K562 (cell line): Measurements from ENCODE around the gene MYOCD. TPM values are rescaled to one million over a fixed set of nuclear protein-coding genes. Genes with fewer than 3 reads are reported as not detected.

ENCODE experiments used
- ATAC-seq: fragments of 200-7000 bp; cut with Tn5 transposase; 3 replicates; pipeline ENCODE4 v1.9.1; 2020; ENCODE audit warnings: moderate library complexity
- BruUV-seq: library from RNA; stranded (reverse); fragments of 400-500 nt; replicated peaks from 2 replicates; lab custom pipeline; 2021; lab: Mats Ljungman, UMichigan
- CTCF ChIA-PET: fragments of 300-600 bp; formaldehyde crosslinking; extraction: SDS; loops from one replicate; lab custom pipeline; 2021; ENCODE audit warnings: low intra/inter-chr PET ratio; lab: Yijun Ruan, JAX
- POLR2A ChIA-PET: fragments of 300-600, 350-650 bp; sonication (Branson Sonifier 250); formaldehyde crosslinking; extraction: SDS; loops from one replicate; lab custom pipeline; 2021; ENCODE audit warnings: antibody characterized with exemption, inconsistent platforms; lab: Yijun Ruan, JAX
- DNase-seq, 4 experiments: peaks; one replicate each; pipeline versions ENCODE4 v3.0.0 to v3.0.0-alpha.2; 2011 to 2018; ENCODE audit warnings: low spot score in 3 of 4, mixed read lengths in 3 of 4; ENCODE audit errors: extremely low read depth in 1 of 4
- FAIRE-seq: peaks from 2 replicates; lab custom pipeline; 2011; peaks lifted over from hg19 to GRCh38; lab: Jason Lieb, UNC
- H2AFZ ChIP-seq: 2 replicates; pipeline ENCODE4 v1.6.0; 2011; ENCODE audit warnings: low read depth, low read length, control low read depth, inconsistent platforms
- H3K27ac ChIP-seq: fragments of 200-600 bp; 3 replicates; pipeline ENCODE4 v1.8.0; 2011; ENCODE audit warnings: low read depth, mild to moderate bottlenecking, control low read depth, inconsistent platforms, low read length, moderate library complexity, mixed read lengths; ENCODE audit errors: extremely low read depth
- H3K27me3 ChIP-seq, 2 experiments: fragments of 300-600 bp in 1 of 2; 2 replicates in 1 of 2; 3 replicates in 1 of 2; pipeline versions ENCODE4 v1.6.0 to v1.8.0; 2011; ENCODE audit warnings: inconsistent platforms in 2 of 2, low read length in 2 of 2, mild to moderate bottlenecking in 1 of 2, mixed read lengths in 1 of 2, moderate library complexity in 1 of 2; ENCODE audit not compliant: control insufficient read depth in 2 of 2, insufficient read depth in 2 of 2
- H3K36me3 ChIP-seq: fragments of 300-600 bp; 3 replicates; pipeline ENCODE4 v1.8.0; 2011; ENCODE audit warnings: mild to moderate bottlenecking, low read length, inconsistent platforms; ENCODE audit not compliant: control insufficient read depth, insufficient read depth
- H3K4me1 ChIP-seq, 2 experiments: fragments of 200-600 bp in 1 of 2; replicated peaks in 1 of 2; 2 replicates in 1 of 2; 3 replicates in 1 of 2; pipeline versions ENCODE4 v1.5.1 to v1.8.0; 2011; ENCODE audit warnings: inconsistent platforms in 2 of 2, low read length in 2 of 2, mild to moderate bottlenecking in 1 of 2, mixed read lengths in 1 of 2, moderate library complexity in 1 of 2; ENCODE audit not compliant: control insufficient read depth in 2 of 2, insufficient read depth in 2 of 2
- H3K4me2 ChIP-seq: 2 replicates; pipeline ENCODE4 v1.6.1; 2011; ENCODE audit warnings: low read length, control low read depth, inconsistent platforms, mixed read lengths; ENCODE audit not compliant: insufficient read depth
- H3K4me3 ChIP-seq: fragments of 200-600 bp; sonication (generic), shearing (Covaris generic); 2 replicates; pipeline ENCODE4 v1.5.1; 2016; ENCODE audit warnings: control low read depth, inconsistent platforms
- H3K79me2 ChIP-seq: fragments of 200-600 bp; 3 replicates; pipeline ENCODE4 v1.8.0; 2011; ENCODE audit warnings: low read length, inconsistent platforms; ENCODE audit not compliant: control insufficient read depth, insufficient read depth
- H3K9ac ChIP-seq, 2 experiments: 2 replicates each; pipeline versions ENCODE4 v1.6.0 to v1.6.1; 2011; ENCODE audit warnings: low read depth in 2 of 2, low read length in 2 of 2, control low read depth in 1 of 2, inconsistent platforms in 1 of 2, mild to moderate bottlenecking in 1 of 2, mixed read lengths in 1 of 2; ENCODE audit not compliant: insufficient read depth in 1 of 2
- H3K9me1 ChIP-seq: one replicate; pipeline ENCODE4 v1.6.0; 2011; ENCODE audit warnings: inconsistent platforms, mild to moderate bottlenecking, low read length, moderate library complexity; ENCODE audit not compliant: control insufficient read depth, insufficient read depth
- H3K9me3 ChIP-seq: replicated peaks from 2 replicates; pipeline ENCODE4 v1.5.1; 2011; ENCODE audit warnings: low read depth, low read length, inconsistent platforms; ENCODE audit not compliant: control insufficient read depth, insufficient read depth
- H4K20me1 ChIP-seq: replicated peaks from 2 replicates; pipeline ENCODE4 v1.6.1; 2011; ENCODE audit warnings: low read length, inconsistent platforms, mixed read lengths; ENCODE audit not compliant: control insufficient read depth, insufficient read depth
- ARID3A ChIP-seq: IDR thresholded peaks from 2 replicates; pipeline ENCODE4 v1.6.1; 2012; ENCODE audit warnings: low read depth, low read length, improper control_type of control experiment, borderline replicate concordance
- C11orf30 ChIP-seq: fragments of 450-650 bp; IDR thresholded peaks from 2 replicates; pipeline ENCODE4 v1.6.1; 2016; ENCODE audit warnings: low read depth, mild to moderate bottlenecking
- KLF6 ChIP-seq: fragments of 250-450 bp; sonication (Bioruptor Pico); IDR thresholded peaks from 2 replicates; pipeline ENCODE4 v1.4.0; 2020; ENCODE audit warnings: mild to moderate bottlenecking, moderate library complexity, borderline replicate concordance
- MAFF ChIP-seq: IDR thresholded peaks from 2 replicates; pipeline ENCODE4 v1.6.1; 2012; ENCODE audit warnings: low read length, improper control_type of control experiment
- MAFG ChIP-seq: fragments of 450-650 bp; conservative IDR thresholded peaks from 2 replicates; pipeline ENCODE4 v1.6.1; 2016; ENCODE audit warnings: missing genetic modification characterization, missing compliant biosample characterization
- MAFK ChIP-seq: IDR thresholded peaks from 2 replicates; pipeline ENCODE4 v1.6.1; 2011; ENCODE audit warnings: low read length, improper control_type of control experiment
- MEIS2 ChIP-seq: fragments of 450-650 bp; IDR thresholded peaks from 2 replicates; pipeline ENCODE4 v1.6.1; 2014; ENCODE audit warnings: mild to moderate bottlenecking; ENCODE audit not compliant: partially characterized antibody
- NFE2 ChIP-seq: IDR thresholded peaks from 2 replicates; pipeline ENCODE4 v1.6.1; 2014; ENCODE audit warnings: antibody characterized with exemption, low read depth
- NONO ChIP-seq, 2 experiments: fragments of 200-400 bp in 1 of 2; fragments of 450-650 bp in 1 of 2; formaldehyde crosslinking in 1 of 2; IDR thresholded peaks; 2 replicates each; pipeline ENCODE4 v1.6.1; 2017; ENCODE audit warnings: low read depth in 2 of 2, mild to moderate bottlenecking in 2 of 2, moderate library complexity in 2 of 2, low read length in 1 of 2
- RFX7 ChIP-seq: fragments of 250-450 bp; sonication (Bioruptor Pico); IDR thresholded peaks from 2 replicates; pipeline ENCODE4 v1.5.1; 2021; ENCODE audit warnings: mild to moderate bottlenecking
- TAF15 ChIP-seq: fragments of 200-400 bp; formaldehyde crosslinking; IDR thresholded peaks from 2 replicates; pipeline ENCODE4 v1.6.1; 2017; ENCODE audit warnings: mild to moderate bottlenecking, low read depth, low read length, moderate library complexity
- ZNF316 ChIP-seq: fragments of 450-650 bp; IDR thresholded peaks from 2 replicates; pipeline ENCODE4 v1.6.1; 2016
- WGBS: fragments of 100-300 bp; shearing (Covaris generic); methylation state at CpG from one replicate; pipeline ENCODE4 v1.1.6; 2016; ENCODE audit warnings: low coverage, mixed read lengths; ENCODE audit not compliant: insufficient coverage; ENCODE audit errors: missing lambda C conversion rate; 5-methylcytosine and 5-hydroxymethylcytosine counted together
- in situ Hi-C: fragments of 300-500 bp; cut with MboI; formaldehyde crosslinking; loops from 4 replicates; pipeline ENCODE4 v1.15.0; 2018; ENCODE audit warnings: inconsistent platforms, mixed read lengths
- intact Hi-C: fragments of 100-400 bp; cut with micrococcal nuclease; formaldehyde crosslinking; loops from 2 replicates; pipeline ENCODE4 v1.14.2; 2022
- polyA plus RNA-seq, 8 experiments: library from polyadenylated mRNA; depleted of rRNA in 4 of 8; stranded (reverse) in 5 of 8; unstranded in 3 of 8; fragments of >200 nt; fragmentation: Nextera tagmentation in 2 of 8; fragmentation: Illumina TruSeq in 1 of 8; extraction: Ambion mirVana in 2 of 8; extraction: Trizol in 1 of 8; gene quantifications; 2 replicates each; pipeline versions ENCODE4 v1.2.1 to v1.2.3, GENCODE V29; 2011 to 2014; ENCODE audit warnings: inconsistent platforms in 1 of 8, missing spikeins in 1 of 8
- total RNA-seq, 7 experiments: library from RNA; depleted of rRNA in 6 of 7; stranded (reverse); fragments of >200 nt in 6 of 7; fragmentation: Illumina TruSeq in 2 of 7; extraction: Trizol in 2 of 7; gene quantifications; 2 replicates each; pipeline versions ENCODE4 v1.2.1 to v1.2.3, GENCODE V29; 2011 to 2021; ENCODE audit warnings: low replicate concordance in 1 of 7
- TF ChIP-seq, protein P1 (sequence below): fragments of 450-650 bp; formaldehyde crosslinking; IDR thresholded peaks from 2 replicates; pipeline ENCODE4 v1.4.0; 2022; ENCODE audit warnings: missing genetic modification characterization

MYOCD gene
- total and polyA plus RNA-seq, 9 of the 15 experiments (the other 6 are each of a cell fraction or from before 2014, with no cell fraction given) = not detected

DNA sequence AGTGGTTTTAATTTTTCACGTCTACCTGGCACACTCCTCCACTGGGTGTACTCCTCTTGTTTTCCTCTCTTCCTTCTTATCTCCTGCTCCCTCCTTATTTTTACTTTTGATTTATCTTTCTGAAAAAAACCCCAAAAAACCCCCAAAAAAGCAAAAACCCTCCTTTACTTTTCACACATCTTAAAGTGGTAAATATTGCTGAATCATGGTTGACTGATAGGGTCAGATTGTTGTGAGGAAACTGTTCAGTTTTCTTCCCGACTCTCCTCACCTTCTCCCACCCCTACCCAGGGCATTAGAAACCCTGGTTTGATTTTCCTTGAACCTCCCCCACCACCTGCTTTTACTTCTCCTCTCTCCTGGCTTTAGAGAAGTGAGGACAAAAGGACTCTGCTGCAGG lies 149.0 kb downstream of the MYOCD start:
- 0% methylated on average over 1 of the region's 2 CpGs for WGBS
- ChIA-PET POLR2A (interaction anchor here (0.6 kb wide), 1 partner anchor 36 kb away, joined by 5 read pairs; no protein-coding TSS in a partner anchor), CTCF (no interaction called here)
- H2AFZ ChIP-seq = no peak overlapping the region
- no peak for DNase-seq
- no peaks in the 10 kb centered on the region for H3K9me3 ChIP-seq
- no peaks in the 10 kb centered on the region; a peak in 1 of 5 replicates for H3K4me1 ChIP-seq
- FAIRE-seq = no peak
- H3K36me3 ChIP-seq = no peaks in the 10 kb centered on the region
- H3K4me2 ChIP-seq = no peak overlapping the region
- no peaks in the 10 kb centered on the region for H3K9me1 ChIP-seq
- no TSS peak for BruUV-seq
- H3K4me3 ChIP-seq = no peak overlapping the region
- intact Hi-C loops = no loop called here
- H3K9ac ChIP-seq = no peak overlapping the region
- TF ChIP-seq NFE2 = peak; percentile 57; the same call in 1 of the 2 replicates
- no peak for TF ChIP-seq KLF6 (CRISPR knock-in tag)
- no peak for TF ChIP-seq TAF15
- peak; percentile 61 for TF ChIP-seq MAFG (tag)
- TF ChIP-seq NONO (IDR thresholded peaks at IDR 0.05; ENCODE audit: low read depth in 2 of 2, low read length in 1 of 2) = no peak
- TF ChIP-seq C11orf30 = peak; percentile 30; the same call in 1 of the 2 replicates
- TF ChIP-seq MAFF = peak; percentile 39; the same call in 1 of the 2 replicates
- peak; percentile 48 for TF ChIP-seq ZNF316
- no peak for TF ChIP-seq ARID3A
- no peak for TF ChIP-seq MEIS2
- TF ChIP-seq, protein P1, sequence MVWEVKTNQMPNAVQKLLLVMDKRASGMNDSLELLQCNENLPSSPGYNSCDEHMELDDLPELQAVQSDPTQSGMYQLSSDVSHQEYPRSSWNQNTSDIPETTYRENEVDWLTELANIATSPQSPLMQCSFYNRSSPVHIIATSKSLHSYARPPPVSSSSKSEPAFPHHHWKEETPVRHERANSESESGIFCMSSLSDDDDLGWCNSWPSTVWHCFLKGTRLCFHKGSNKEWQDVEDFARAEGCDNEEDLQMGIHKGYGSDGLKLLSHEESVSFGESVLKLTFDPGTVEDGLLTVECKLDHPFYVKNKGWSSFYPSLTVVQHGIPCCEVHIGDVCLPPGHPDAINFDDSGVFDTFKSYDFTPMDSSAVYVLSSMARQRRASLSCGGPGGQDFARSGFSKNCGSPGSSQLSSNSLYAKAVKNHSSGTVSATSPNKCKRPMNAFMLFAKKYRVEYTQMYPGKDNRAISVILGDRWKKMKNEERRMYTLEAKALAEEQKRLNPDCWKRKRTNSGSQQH (CRISPR knock-in tag) = no peak
- TF ChIP-seq MAFK = peak; percentile 15; the same call in 1 of the 2 replicates
- no peak for TF ChIP-seq RFX7 (CRISPR knock-in tag)
- H3K27ac ChIP-seq = no peak overlapping the region
- H3K79me2 ChIP-seq = no peaks in the 10 kb centered on the region
- in situ Hi-C loops = no loop called here
- no peak for ATAC-seq
- no peaks in the 10 kb centered on the region for H3K27me3 ChIP-seq
- H4K20me1 ChIP-seq = no peaks in the 10 kb centered on the region
